H1 (cell line): ENCODE measurements around the gene EXD3. TPM values are rescaled to one million over a fixed set of nuclear protein-coding genes. Genes with fewer than 3 reads are reported as not detected.
A peak's percentile ranks its signal among the peaks of the same experiment; 100 is the strongest.

Experiments
- CTCF ChIA-PET: fragments of 300-600 bp; sonication (Branson Sonifier 250); formaldehyde crosslinking; loops from one replicate; lab custom pipeline; 2021; ENCODE audit not compliant: partially characterized antibody; lab: Charles Lee
- POLR2A ChIA-PET: fragments of 300-600 bp; sonication (Branson Sonifier 250); formaldehyde crosslinking; loops from one replicate; lab custom pipeline; 2021; ENCODE audit warnings: inconsistent platforms; ENCODE audit not compliant: partially characterized antibody; lab: Charles Lee
- DNase-seq, 2 experiments: peaks; one replicate each; pipeline versions ENCODE4 v3.0.0 to v3.0.0-alpha.2; 2010 to 2022; ENCODE audit warnings: low spot score in 2 of 2, low read depth in 1 of 2, mixed read lengths in 1 of 2
- FAIRE-seq: peaks from 2 replicates; lab custom pipeline; 2011; peaks lifted over from hg19 to GRCh38; lab: Jason Lieb, UNC
- H2AFZ ChIP-seq: 2 replicates; pipeline ENCODE4 v1.8.1; 2012; ENCODE audit warnings: low read length, inconsistent platforms
- H2AK5ac ChIP-seq: 2 replicates; pipeline ENCODE4 v1.6.1; 2013; ENCODE audit warnings: low read depth, low read length
- H2BK120ac ChIP-seq: replicated peaks from 2 replicates; pipeline ENCODE3; 2013; ENCODE audit warnings: low read depth, low read length, inconsistent platforms
- H2BK12ac ChIP-seq: 2 replicates; pipeline ENCODE4 v1.6.1; 2013; ENCODE audit warnings: low read depth, low read length
- H2BK15ac ChIP-seq: 2 replicates; pipeline ENCODE4 v1.6.1; 2013; ENCODE audit warnings: low read length
- H2BK20ac ChIP-seq: 2 replicates; pipeline ENCODE4 v1.6.1; 2013; ENCODE audit warnings: low read length
- H2BK5ac ChIP-seq: 2 replicates; pipeline ENCODE4 v1.6.1; 2013; ENCODE audit warnings: low read depth, low read length
- H3K14ac ChIP-seq: 2 replicates; pipeline ENCODE4 v1.6.1; 2013; ENCODE audit warnings: inconsistent platforms; ENCODE audit not compliant: insufficient read length
- H3K18ac ChIP-seq: 2 replicates; pipeline ENCODE4 v1.6.1; 2013; ENCODE audit warnings: low read length; ENCODE audit errors: extremely low read depth
- H3K23ac ChIP-seq: 2 replicates; pipeline ENCODE4 v1.6.1; 2013; ENCODE audit warnings: inconsistent platforms; ENCODE audit not compliant: insufficient read length
- H3K23me2 ChIP-seq: 2 replicates; pipeline ENCODE4 v1.6.1; 2013; ENCODE audit warnings: low read depth, low read length
- H3K27ac ChIP-seq: 2 replicates; pipeline ENCODE4 v1.6.1; 2011; ENCODE audit warnings: low read depth, low read length, inconsistent platforms
- H3K27me3 ChIP-seq, 4 experiments: replicated peaks in 1 of 4; 1 replicate in 1 of 4; 2 replicates in 3 of 4; pipeline versions ENCODE4 v1.6.1 to v1.8.1; 2011 to 2013; ENCODE audit warnings: low read length in 3 of 4, mild to moderate bottlenecking in 3 of 4, inconsistent platforms in 2 of 4, mixed read lengths in 2 of 4, moderate library complexity in 1 of 4; ENCODE audit not compliant: control insufficient read depth in 3 of 4, insufficient read depth in 3 of 4; ENCODE audit errors: extremely low read depth in 1 of 4
- H3K36me3 ChIP-seq, 4 experiments: 2 replicates each; pipeline versions ENCODE4 v1.6.1 to v1.8.1; 2011 to 2013; ENCODE audit warnings: mild to moderate bottlenecking in 4 of 4, low read length in 3 of 4, moderate library complexity in 2 of 4, control low read depth in 1 of 4, inconsistent platforms in 1 of 4; ENCODE audit not compliant: insufficient read depth in 4 of 4, control insufficient read depth in 2 of 4
- H3K4ac ChIP-seq: replicated peaks from 2 replicates; pipeline ENCODE3; 2013; ENCODE audit warnings: low read length, low read depth, mixed read lengths, inconsistent platforms; ENCODE audit not compliant: insufficient read length
- H3K4me1 ChIP-seq, 4 experiments: replicated peaks in 1 of 4; 1 replicate in 1 of 4; 2 replicates in 3 of 4; pipeline versions ENCODE4 v1.6.1 to v1.8.1; 2011 to 2013; ENCODE audit warnings: low read length in 3 of 4, inconsistent platforms in 2 of 4, mixed read lengths in 1 of 4; ENCODE audit not compliant: insufficient read depth in 4 of 4, control insufficient read depth in 3 of 4
- H3K4me2 ChIP-seq, 2 experiments: 2 replicates each; pipeline versions ENCODE4 v1.6.1 to v1.8.1; 2011 to 2013; ENCODE audit warnings: low read depth in 2 of 2, low read length in 2 of 2, control low read depth in 1 of 2, inconsistent platforms in 1 of 2, mild to moderate bottlenecking in 1 of 2; ENCODE audit not compliant: insufficient read depth in 1 of 2
- H3K4me3 ChIP-seq, 4 experiments: fragments of 200-600, 300-600 bp in 1 of 4; sonication (generic), shearing (Covaris generic), sonication (Bioruptor Twin) in 1 of 4; 2 replicates each; pipeline versions ENCODE4 v1.5.1 to v1.8.1; 2011 to 2016; ENCODE audit warnings: low read length in 4 of 4, low read depth in 3 of 4, control low read depth in 2 of 4, inconsistent platforms in 2 of 4, mild to moderate bottlenecking in 2 of 4, mixed read lengths in 1 of 4, moderate library complexity in 1 of 4; ENCODE audit not compliant: insufficient read depth in 2 of 4; ENCODE audit errors: extremely low read depth in 1 of 4
- H3K56ac ChIP-seq: replicated peaks from 2 replicates; pipeline ENCODE3; 2013; ENCODE audit warnings: low read depth, mild to moderate bottlenecking, mixed read lengths, low read length, inconsistent platforms; ENCODE audit not compliant: insufficient read length
- H3K79me1 ChIP-seq: 2 replicates; pipeline ENCODE4 v1.6.1; 2013; ENCODE audit warnings: low read depth, low read length, control low read depth
- H3K79me2 ChIP-seq, 2 experiments: 2 replicates each; pipeline versions ENCODE4 v1.6.1 to v1.8.1; 2012 to 2013; ENCODE audit warnings: low read length in 2 of 2, mild to moderate bottlenecking in 2 of 2, inconsistent platforms in 1 of 2; ENCODE audit not compliant: insufficient read depth in 2 of 2, control insufficient read depth in 1 of 2
- H3K9ac ChIP-seq, 4 experiments: replicated peaks in 1 of 4; 1 replicate in 1 of 4; 2 replicates in 3 of 4; pipeline versions ENCODE4 v1.6.1 to v1.8.1; 2011 to 2013; ENCODE audit warnings: low read depth in 3 of 4, low read length in 3 of 4, control low read depth in 2 of 4, mild to moderate bottlenecking in 2 of 4, moderate library complexity in 2 of 4, inconsistent platforms in 1 of 4; ENCODE audit errors: extremely low read depth in 1 of 4
- H3K9me3 ChIP-seq, 2 experiments: 2 replicates each; pipeline versions ENCODE4 v1.6.1 to v1.8.1; 2012 to 2013; ENCODE audit warnings: mild to moderate bottlenecking in 2 of 2, moderate library complexity in 2 of 2, control low read depth in 1 of 2, inconsistent platforms in 1 of 2, low read depth in 1 of 2, low read length in 1 of 2, mixed read lengths in 1 of 2; ENCODE audit not compliant: insufficient read depth in 2 of 2
- H4K20me1 ChIP-seq, 2 experiments: replicated peaks in 1 of 2; 2 replicates each; pipeline versions ENCODE3 to v1.8.1; 2011 to 2013; ENCODE audit warnings: inconsistent platforms in 2 of 2, low read length in 2 of 2, mild to moderate bottlenecking in 1 of 2; ENCODE audit not compliant: insufficient read depth in 2 of 2, control insufficient read depth in 1 of 2
- H4K5ac ChIP-seq: 2 replicates; pipeline ENCODE4 v1.6.1; 2013; ENCODE audit warnings: low read length, low read depth, mixed read lengths, inconsistent platforms; ENCODE audit not compliant: insufficient read length
- H4K8ac ChIP-seq: 2 replicates; pipeline ENCODE4 v1.8.0; 2013; ENCODE audit warnings: mild to moderate bottlenecking, moderate library complexity, low read length, inconsistent platforms; ENCODE audit not compliant: insufficient read depth; ENCODE audit errors: extremely low read depth
- H4K91ac ChIP-seq: replicated peaks from 2 replicates; pipeline ENCODE3; 2013; ENCODE audit warnings: low read length, mixed read lengths, inconsistent platforms; ENCODE audit not compliant: insufficient read length
- ASH2L ChIP-seq: fragments of 200-600, 300-600 bp; sonication (generic); IDR thresholded peaks from one replicate; pipeline ENCODE4 v1.7.1; 2017; ENCODE audit warnings: low read length
- TCF12 ChIP-seq: IDR thresholded peaks from 2 replicates; pipeline ENCODE4 v1.6.1; 2011; ENCODE audit warnings: low read depth, mild to moderate bottlenecking, low read length
- WGBS, 2 experiments: shearing (Covaris generic) in 1 of 2; methylation state at CpG; one replicate each; pipeline versions ENCODE4 v1.1.6 to v1.1.7; 2013 to 2015; ENCODE audit warnings: low lambda C conversion rate in 2 of 2, mixed read lengths in 2 of 2, inconsistent platforms in 1 of 2, low coverage in 1 of 2, missing lambda C conversion rate in 1 of 2; ENCODE audit not compliant: insufficient replicate concordance in 2 of 2, insufficient coverage in 1 of 2, insufficient read length in 1 of 2; ENCODE audit errors: extremely low coverage in 1 of 2, missing lambda C conversion rate in 1 of 2; 5-methylcytosine and 5-hydroxymethylcytosine counted together
- polyA plus RNA-seq, 7 experiments: library from polyadenylated mRNA; depleted of rRNA in 3 of 7; stranded (reverse) in 5 of 7; unstranded in 2 of 7; fragments of >200 nt in 5 of 7; fragments of 200-250 nt in 2 of 7; gene quantifications; 1 replicate in 5 of 7; 2 replicates in 1 of 7; 4 replicates in 1 of 7; pipeline versions ENCODE4 v1.2.1 to v1.2.3, GENCODE V29; 2011 to 2013; ENCODE audit warnings: missing spikeins in 2 of 7, mixed read lengths in 2 of 7
- total RNA-seq: library from RNA; stranded (reverse); fragmentation: NEBNext Ultra II Directional; extraction: Animal tissue kit (Norgen Biotek cat#: 25700); gene quantifications from 2 replicates; pipeline ENCODE4 v1.2.1, GENCODE V29; 2021

The EXD3 gene
- total and polyA plus RNA-seq, 2 of the 8 experiments (the other 6 are each of a cell fraction or from before 2014, with no cell fraction given) = 7.2 to 9.4 TPM

DNA sequence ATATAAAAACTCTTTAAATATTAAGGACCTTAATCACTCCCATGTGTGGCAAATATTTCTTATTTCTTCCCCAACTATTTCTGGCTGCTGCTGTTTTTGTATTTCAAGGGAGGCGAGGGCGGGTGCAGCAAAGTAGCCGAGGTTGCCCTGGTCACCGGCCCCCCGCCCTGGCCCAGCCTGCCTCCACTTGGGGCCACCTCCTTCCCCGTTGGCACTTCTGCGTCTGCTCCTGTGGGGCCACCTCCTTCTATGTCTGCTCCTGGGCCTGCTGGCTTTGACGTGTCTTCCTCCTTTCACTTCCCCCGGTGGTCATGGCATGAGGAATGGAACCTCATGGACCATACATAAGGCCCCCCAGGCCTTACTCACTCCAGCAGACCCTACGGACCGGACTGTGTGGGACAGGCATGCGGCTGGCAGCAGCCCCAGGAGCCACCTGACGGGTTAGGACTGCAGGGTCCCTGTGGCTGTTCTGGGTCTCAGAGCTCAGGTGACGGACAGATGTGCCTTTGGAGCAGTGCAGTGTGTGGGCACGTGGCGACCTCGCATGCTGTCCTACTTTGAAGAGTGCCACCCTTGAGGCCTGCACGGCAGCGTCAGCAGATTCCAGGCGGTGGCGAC lies 24.0 kb upstream of the EXD3 start:
- no peak overlapping the region for H3K56ac ChIP-seq
- no peak overlapping the region for H3K4me3 ChIP-seq
- H3K18ac ChIP-seq = no peak overlapping the region
- no peaks in the 10 kb centered on the region; the same call in 1 of the 2 replicates for H3K23me2 ChIP-seq
- H3K4ac ChIP-seq = no peak overlapping the region
- WGBS, 2 experiments = 97% methylated on average over 21 of the region's 21 CpGs; no CpG with 5 or more reads in 1 of the 2 experiments
- no peak overlapping the region for H2BK120ac ChIP-seq
- no peak overlapping the region for H3K4me2 ChIP-seq
- no peak overlapping the region for H2BK5ac ChIP-seq
- H4K91ac ChIP-seq = no peak overlapping the region
- no peak for FAIRE-seq
- H2BK12ac ChIP-seq = no peak overlapping the region
- peak overlapping the region; percentile 79; the same call in 1 of the 2 replicates for H4K8ac ChIP-seq
- no peaks in the 10 kb centered on the region for H3K9me3 ChIP-seq
- H2AK5ac ChIP-seq = no peak overlapping the region
- no peak overlapping the region for H2BK15ac ChIP-seq
- peaks cover 0 to 9% (median 3%) of the 10 kb centered on the region in 4 experiments; a peak in 3 of 8 replicates for H3K36me3 ChIP-seq
- H4K5ac ChIP-seq = no peak overlapping the region
- TF ChIP-seq TCF12 = no peak
- TF ChIP-seq ASH2L = no peak
- H3K79me2 ChIP-seq = no peaks in the 10 kb centered on the region
- H2AFZ ChIP-seq = no peak overlapping the region
- H3K79me1 ChIP-seq = no peaks in the 10 kb centered on the region
- H3K27ac ChIP-seq = no peak overlapping the region
- peaks cover 0 to 2% (median under 1%) of the 10 kb centered on the region in 4 experiments; a peak in 3 of 7 replicates for H3K4me1 ChIP-seq
- H3K27me3 ChIP-seq = no peaks in the 10 kb centered on the region
- no peak overlapping the region for H3K9ac ChIP-seq
- no peak for DNase-seq
- CTCF ChIA-PET = interaction anchor here (0.6 to 4.1 kb wide), 4 partner anchors 12 to 418 kb away, joined by 3 to 19 read pairs (median 3); partner anchors contain the start of gene NSMF
- no peak overlapping the region for H3K23ac ChIP-seq
- H4K20me1 ChIP-seq = peaks cover 0 to 3% of the 10 kb centered on the region in 2 experiments
- H2BK20ac ChIP-seq = no peak overlapping the region
- no peak overlapping the region for H3K14ac ChIP-seq
- POLR2A ChIA-PET = interaction anchor here (0.5 to 1.3 kb wide), 2 partner anchors 24 to 185 kb away, joined by 3 to 4 read pairs; partner anchors contain the start of genes EXD3 and NOXA1
